NCI-H69 (cell line): ENCODE data around the gene CAND1.

Experiments
- DNase-seq: peaks from one replicate; lab custom pipeline; 2025; lab: John Stamatoyannopoulos, UW

CAND1 gene

GRCh38 chr12:67268896-67269632 is at the start of gene CAND1:
Gene CAND1, plus strand, starts transcription at chr12:67269358. Its CDS starts 360 bp downstream, at chr12:67269718.
- peak; percentile 97 for DNase-seq

DNA sequence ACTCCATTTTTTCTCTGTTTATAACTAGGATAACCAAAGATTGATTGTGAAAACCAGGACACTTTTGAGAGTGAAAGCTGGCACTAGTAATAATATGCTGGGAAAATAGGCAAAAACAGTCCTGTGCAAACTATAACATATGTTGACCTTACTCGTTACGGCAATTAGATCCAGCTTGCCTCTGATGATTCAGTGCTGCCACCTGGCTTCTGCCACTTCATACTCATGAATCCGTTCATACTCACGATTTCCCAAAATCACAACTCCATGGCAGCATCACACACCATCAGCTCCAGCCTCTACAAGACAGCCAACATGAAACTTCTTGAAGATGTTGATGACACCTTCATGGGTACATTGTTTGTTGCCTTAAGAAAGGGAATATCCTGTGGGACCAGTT is 49.1 kb upstream of the CAND1 start:
- peak; percentile 75 for DNase-seq

GRCh38 chr12:67222302-67222701 is 46.9 kb upstream of the CAND1 start:
- peak; percentile 78 for DNase-seq

GRCh38 chr12:67223225-67223624 is 45.9 kb upstream of the CAND1 start:
- DNase-seq, result peak; percentile 86

DNA sequence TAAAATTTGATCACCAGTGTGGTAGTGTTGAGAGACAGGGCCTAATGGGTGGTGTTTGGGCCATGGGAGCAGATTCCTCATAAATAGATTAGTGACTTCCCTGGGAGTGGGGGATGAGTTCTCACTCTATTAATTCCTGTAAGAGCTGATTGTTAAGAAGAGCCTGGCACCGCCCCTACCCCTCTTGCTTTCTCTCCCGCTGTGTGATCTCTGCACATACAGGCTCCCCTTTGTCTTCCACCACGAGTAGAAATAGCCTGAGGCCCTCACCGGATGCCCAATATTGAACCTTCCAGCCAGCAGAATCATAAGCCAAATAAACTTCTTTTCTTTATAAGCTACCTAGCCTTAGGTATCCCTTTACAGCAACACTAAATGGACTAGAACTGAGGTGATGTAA is 31.9 kb upstream of the CAND1 start:
- peak; percentile 91 for DNase-seq

DNA sequence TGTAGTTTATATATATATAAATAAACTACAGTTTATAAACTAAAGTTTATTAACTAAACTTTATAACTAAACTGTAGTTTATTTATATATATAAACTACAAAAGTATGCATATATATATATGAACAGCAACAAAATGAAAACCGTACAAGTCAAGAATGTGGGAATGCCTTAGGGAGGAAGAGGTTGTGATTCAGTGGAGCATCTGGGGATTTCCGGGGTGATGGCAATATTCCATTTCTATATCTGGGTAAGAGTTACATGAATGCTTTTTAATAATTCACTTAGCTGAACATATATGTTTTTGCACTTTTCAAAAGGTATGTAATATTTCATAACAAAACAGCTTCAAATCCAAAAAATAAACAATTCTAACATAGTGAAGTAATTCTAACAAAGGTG is 30.1 kb upstream of the CAND1 start:
- DNase-seq, result no peak

DNA sequence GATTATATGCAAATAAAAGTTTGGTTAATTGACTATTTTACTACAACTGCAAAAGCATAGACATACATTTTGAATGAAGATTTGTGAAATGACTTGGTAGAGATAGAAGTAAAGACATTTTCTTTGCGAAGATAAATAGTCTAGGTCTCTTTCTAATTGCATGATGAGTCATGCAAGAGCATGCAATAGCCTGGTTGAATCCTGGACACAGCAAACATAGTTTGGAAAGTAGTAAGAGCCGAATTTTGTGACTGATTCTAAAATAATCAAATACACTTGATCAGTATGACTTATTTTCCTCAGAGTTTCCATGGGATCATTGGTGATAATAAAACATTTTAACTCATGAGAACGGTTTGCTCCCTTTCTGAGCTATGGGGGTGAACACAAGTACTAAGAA is 27.7 kb upstream of the CAND1 start:
- peak; percentile 25 for DNase-seq

GRCh38 chr12:67243260-67243659 is 25.9 kb upstream of the CAND1 start:
- DNase-seq, result no peak

GRCh38 chr12:67245571-67245970 is 23.6 kb upstream of the CAND1 start:
- DNase-seq, result no peak

DNA sequence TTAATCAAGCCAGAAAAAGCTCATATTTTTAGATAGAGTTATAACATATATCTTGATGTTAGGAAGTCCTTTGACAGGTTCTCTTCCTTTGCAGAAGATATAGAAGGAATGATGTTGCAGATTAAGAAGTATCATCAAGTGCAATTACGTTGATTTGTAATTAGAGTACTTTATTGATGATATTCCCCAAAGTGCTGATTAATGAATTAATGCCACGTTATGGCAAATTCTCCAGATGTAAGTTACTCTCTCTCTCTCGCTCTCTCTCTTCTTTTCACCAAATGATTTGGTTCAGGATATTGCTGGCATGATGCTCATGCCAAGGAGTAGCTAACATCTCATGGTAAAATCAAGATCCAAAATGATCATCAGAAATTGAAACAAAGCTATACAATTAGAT is 18.1 kb upstream of the CAND1 start:
- no peak for DNase-seq

GRCh38 chr12:67254372-67255026 is 14.7 kb upstream of the CAND1 start:
- DNase-seq, result no peak

DNA sequence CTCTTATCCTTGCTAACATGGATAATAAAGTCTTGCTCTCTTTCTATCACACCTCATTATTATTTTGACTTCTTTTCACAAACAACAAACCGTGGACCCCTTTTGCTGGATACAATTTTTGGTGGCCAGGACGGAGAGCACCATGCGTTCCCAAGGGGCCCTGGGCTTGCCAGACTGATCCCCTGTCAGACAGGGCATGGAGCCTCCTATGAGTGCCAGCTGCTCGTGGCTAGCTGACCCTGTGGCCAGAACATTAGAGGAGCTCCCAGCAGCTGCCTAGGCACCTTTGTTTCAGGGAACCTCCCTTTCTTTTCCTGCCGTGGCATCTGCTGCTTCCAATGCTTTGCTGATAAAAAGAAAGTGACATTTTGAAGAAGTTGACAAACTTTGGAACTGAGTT is 12.5 kb upstream of the CAND1 start:
- DNase-seq, result no peak

DNA sequence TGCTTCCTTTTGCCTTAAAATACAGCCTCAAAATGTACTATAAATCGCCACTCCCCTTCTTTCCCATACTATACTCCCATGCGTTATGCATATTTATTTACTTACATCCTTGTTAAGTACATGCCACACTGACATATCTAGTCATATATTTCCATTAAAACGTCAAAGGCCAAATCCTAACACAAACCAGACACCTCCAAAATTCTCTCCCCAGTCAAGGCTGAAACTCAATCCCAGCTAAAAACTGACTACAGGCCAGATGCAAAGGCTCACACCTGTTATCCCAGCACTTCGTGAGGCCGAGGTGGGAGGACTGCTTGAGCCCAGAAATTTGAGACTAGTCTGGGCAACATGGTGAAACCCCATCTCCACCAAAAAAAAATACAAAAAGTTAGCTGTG is 5.7 kb upstream of the CAND1 start:
- peak; percentile 25 for DNase-seq

- DNase-seq, result peak; percentile 97
Measured at GRCh38 chr12:67268335-67268895, 743 bp upstream of the CAND1 start.

- DNase-seq, result peak; percentile 73
Measured at GRCh38 chr12:67269633-67270573, 745 bp downstream of the CAND1 start.

GRCh38 chr12:67270622-67271021 is 1.5 kb downstream of the CAND1 start:
- no peak for DNase-seq

- DNase-seq, result no peak
Measured at GRCh38 chr12:67271976-67272375, 2.8 kb downstream of the CAND1 start.

- no peak for DNase-seq
Measured at GRCh38 chr12:67274186-67274585, 5.0 kb downstream of the CAND1 start.

GRCh38 chr12:67275380-67275913 is 6.3 kb downstream of the CAND1 start:
- DNase-seq, result no peak

DNA sequence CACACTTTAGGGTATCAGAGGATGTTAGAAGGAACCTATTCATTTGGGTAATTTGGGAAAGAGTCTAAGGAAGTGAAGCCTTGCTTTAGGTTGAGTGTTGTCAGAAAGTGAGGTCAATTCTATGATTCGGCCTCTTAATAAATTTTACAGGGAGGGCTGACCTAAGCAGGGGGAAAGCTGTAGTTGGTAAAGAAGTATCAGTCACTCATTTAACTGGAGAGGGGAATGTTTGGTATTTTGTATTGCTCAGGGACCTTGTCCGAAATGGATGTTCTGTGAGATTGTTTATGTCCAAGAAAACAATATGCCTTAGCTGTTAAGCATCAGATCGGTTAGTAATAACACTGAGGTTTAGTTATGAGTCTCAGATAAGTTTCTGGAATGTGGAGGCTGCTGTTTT is 7.3 kb downstream of the CAND1 start:
- DNase-seq, result no peak

DNA sequence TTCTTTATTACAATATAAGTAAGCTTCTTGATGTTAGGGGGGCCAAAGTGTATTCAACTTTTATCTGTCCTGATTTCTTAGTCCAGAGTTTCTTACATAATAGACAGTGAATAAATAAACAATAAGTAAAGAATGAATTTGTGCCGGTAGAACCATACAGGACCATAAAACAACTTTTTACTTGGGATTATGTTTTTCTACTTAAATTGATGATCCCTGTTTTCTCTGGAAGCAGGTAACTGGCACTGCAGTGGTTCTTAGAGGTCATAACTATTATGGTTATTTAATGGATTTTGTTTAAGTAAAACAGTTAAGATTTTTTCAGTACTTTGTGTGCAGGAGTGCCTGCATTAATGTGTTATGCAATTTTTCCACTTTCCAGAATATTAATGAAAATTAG is 10.5 kb downstream of the CAND1 start:
- no peak for DNase-seq

- no peak for DNase-seq
Measured at GRCh38 chr12:67280088-67280487, 10.9 kb downstream of the CAND1 start.
